ENCODE measurements around the gene MBLAC2.

GRCh38 chr5:90494043-90494442, 19.5 kb upstream of the MBLAC2 start:
- TF ChIP-seq GATA2 (IDR thresholded peaks at IDR 0.05; ENCODE audit: low read depth, low read length) (no peak), GATA3 (IDR thresholded peaks at IDR 0.05; ENCODE audit: low read depth, low read length) (no peak)

Measured in SH-SY5Y (cell line).